ENCODE data around the gene RNU6-1.
A peak's percentile ranks its signal among the peaks of the same experiment; 100 is the strongest.

Gene RNU6-1

GRCh38 chr15:67834581-67835296, 5.1 kb downstream of the RNU6-1 start:
- peak overlapping the region; percentile 33 for H3K4me3 ChIP-seq (ENCODE audit: low read depth, low read length)

- no peak overlapping the region for H3K4me3 ChIP-seq (ENCODE audit: low read depth, low read length)
Measured at GRCh38 chr15:67833710-67834511, 5.9 kb downstream of the RNU6-1 start.

GRCh38 chr15:67832897-67833709, 6.7 kb downstream of the RNU6-1 start:
- no peak overlapping the region for H3K4me3 ChIP-seq (ENCODE audit: low read depth, low read length)

GRCh38 chr15:67832031-67832551, 7.8 kb downstream of the RNU6-1 start:
- H3K4me3 ChIP-seq (ENCODE audit: low read depth, low read length) = no peak overlapping the region

GRCh38 chr15:67831363-67831762, 8.5 kb downstream of the RNU6-1 start:
- H3K4me3 ChIP-seq (ENCODE audit: low read depth, low read length) = no peak overlapping the region

- no peak overlapping the region for H3K4me3 ChIP-seq (ENCODE audit: low read depth, low read length)
Measured at GRCh38 chr15:67829647-67830504, 10.0 kb downstream of the RNU6-1 start.

GRCh38 chr15:67828969-67829646, 10.7 kb downstream of the RNU6-1 start:
- no peak overlapping the region for H3K4me3 ChIP-seq (ENCODE audit: low read depth, low read length)

GRCh38 chr15:67828278-67828968, 11.4 kb downstream of the RNU6-1 start:
- no peak overlapping the region for H3K4me3 ChIP-seq (ENCODE audit: low read depth, low read length)

GRCh38 chr15:67827562-67828277, 12.1 kb downstream of the RNU6-1 start:
- no peak overlapping the region for H3K4me3 ChIP-seq (ENCODE audit: low read depth, low read length)

GRCh38 chr15:67826717-67827561, 12.9 kb downstream of the RNU6-1 start:
- H3K4me3 ChIP-seq (ENCODE audit: low read depth, low read length) = no peak overlapping the region

- peak overlapping the region; percentile 8 for H3K4me3 ChIP-seq (ENCODE audit: low read depth, low read length)
Measured at GRCh38 chr15:67825881-67826716, 13.7 kb downstream of the RNU6-1 start.

GRCh38 chr15:67824976-67825880, 14.6 kb downstream of the RNU6-1 start, which contains the start of gene SKOR1:
Gene SKOR1 (plus strand): TSS chr15:67825509. CDS start chr15:67825603, 94 bp downstream.
- H3K4me3 ChIP-seq (ENCODE audit: low read depth, low read length) = peak within 1 kb of the TSS; percentile 8

GRCh38 chr15:67824197-67824968, 15.5 kb downstream of the RNU6-1 start:
- H3K4me3 ChIP-seq (ENCODE audit: low read depth, low read length) = no peak overlapping the region

- H3K4me3 ChIP-seq (ENCODE audit: low read depth, low read length) = no peak overlapping the region
Measured at GRCh38 chr15:67823314-67824196, 16.3 kb downstream of the RNU6-1 start.

Data from iPS-11a (cell line).